GM23338 (cell line): ENCODE results near the gene VSTM2B. TPM values are rescaled to one million over a fixed set of nuclear protein-coding genes. Genes with fewer than 3 reads are reported as not detected.

Source experiments
- ATAC-seq: fragments of 200-7000 bp; cut with Tn5 transposase; 3 replicates; pipeline ENCODE4 v1.9.1; 2020
- DNase-seq: peaks from one replicate; pipeline ENCODE4 v3.0.0-alpha.2; 2015; ENCODE audit warnings: low spot score
- H2AFZ ChIP-seq: fragments of 200-600 bp; sonication (generic); 2 replicates; pipeline ENCODE4 v1.8.0; 2016; ENCODE audit warnings: antibody characterized with exemption, mild to moderate bottlenecking, moderate library complexity
- H3F3A ChIP-seq: fragments of 200-600 bp; sonication (generic); replicated peaks from 2 replicates; pipeline ENCODE4 v1.8.0; 2017; ENCODE audit warnings: antibody characterized with exemption, mixed run types, low read depth
- H3K27ac ChIP-seq: fragments of 200-600 bp; sonication (generic); 2 replicates; pipeline ENCODE4 v1.6.1; 2016; ENCODE audit warnings: low read depth
- H3K27me3 ChIP-seq: fragments of 200-600 bp; sonication (generic); 2 replicates; pipeline ENCODE4 v1.8.0; 2016; ENCODE audit warnings: mild to moderate bottlenecking, mixed run types, moderate library complexity; ENCODE audit not compliant: insufficient read depth
- H3K36me3 ChIP-seq: fragments of 200-600 bp; sonication (generic); 2 replicates; pipeline ENCODE4 v1.8.0; 2016; ENCODE audit warnings: mild to moderate bottlenecking; ENCODE audit not compliant: insufficient read depth
- H3K4me1 ChIP-seq: fragments of 200-600 bp; sonication (generic); 2 replicates; pipeline ENCODE4 v1.8.0; 2016; ENCODE audit warnings: mild to moderate bottlenecking, moderate library complexity; ENCODE audit not compliant: insufficient read depth
- H3K4me2 ChIP-seq: fragments of 200-600 bp; sonication (generic); 2 replicates; pipeline ENCODE4 v1.7.1; 2017; ENCODE audit warnings: mixed run types
- H3K4me3 ChIP-seq: fragments of 200-600 bp; sonication (generic); 2 replicates; pipeline ENCODE4 v1.6.1; 2016; ENCODE audit warnings: mixed run types
- H3K79me2 ChIP-seq: fragments of 200-600 bp; sonication (generic); replicated peaks from 2 replicates; pipeline ENCODE4 v1.8.0; 2017; ENCODE audit warnings: mild to moderate bottlenecking; ENCODE audit not compliant: insufficient read depth
- H3K9me2 ChIP-seq: fragments of 200-600 bp; sonication (generic); 2 replicates; pipeline ENCODE4 v1.8.0; 2017; ENCODE audit not compliant: insufficient read depth
- H4K20me1 ChIP-seq: fragments of 200-600 bp; sonication (generic); replicated peaks from 2 replicates; pipeline ENCODE4 v1.8.0; 2017; ENCODE audit warnings: mild to moderate bottlenecking; ENCODE audit not compliant: insufficient read depth
- H3K27ac Mint-ChIP-seq: 2 replicates; pipeline ENCODE4 v1.8.0; 2020; ENCODE audit warnings: inconsistent platforms, mild to moderate bottlenecking, moderate library complexity, mixed read lengths
- H3K27me3 Mint-ChIP-seq: 3 replicates; pipeline ENCODE4 v1.8.0; 2022; ENCODE audit warnings: low read depth, mild to moderate bottlenecking, moderate library complexity, mixed read lengths, inconsistent platforms; ENCODE audit not compliant: insufficient read depth, poor library complexity
- H3K36me3 Mint-ChIP-seq: 3 replicates; pipeline ENCODE4 v1.8.0; 2021; ENCODE audit warnings: low read depth, mild to moderate bottlenecking, inconsistent platforms, moderate library complexity, mixed read lengths
- H3K4me1 Mint-ChIP-seq: 3 replicates; pipeline ENCODE4 v1.8.0; 2020; ENCODE audit warnings: mild to moderate bottlenecking, inconsistent platforms, mixed read lengths
- H3K4me3 Mint-ChIP-seq: 3 replicates; pipeline ENCODE4 v1.8.0; 2021; ENCODE audit warnings: moderate library complexity, mild to moderate bottlenecking, inconsistent platforms, mixed read lengths
- H3K9me3 Mint-ChIP-seq: 3 replicates; pipeline ENCODE4 v1.8.0; 2020; ENCODE audit warnings: moderate library complexity, mild to moderate bottlenecking, inconsistent platforms, mixed read lengths
- CREB1 ChIP-seq: fragments of 250-450 bp; sonication (Bioruptor Pico); IDR thresholded peaks from 2 replicates; pipeline ENCODE4 v1.5.0; 2020; ENCODE audit warnings: low read depth, mild to moderate bottlenecking, moderate library complexity
- EZH2 ChIP-seq: fragments of 200-600 bp; sonication (generic); IDR thresholded peaks from one replicate; pipeline ENCODE4 v1.8.0; 2017; ENCODE audit warnings: antibody characterized with exemption, mild to moderate bottlenecking, low read depth; ENCODE audit not compliant: unreplicated experiment
- EZH2phosphoT487 ChIP-seq: fragments of 200-600 bp; sonication (generic); IDR thresholded peaks from one replicate; pipeline ENCODE4 v1.8.1; 2018; ENCODE audit warnings: antibody characterized with exemption; ENCODE audit not compliant: unreplicated experiment
- JUNB ChIP-seq: IDR thresholded peaks from one replicate; pipeline ENCODE4 v1.6.1; 2016; ENCODE audit warnings: antibody characterized with exemption; ENCODE audit not compliant: unreplicated experiment
- NANOG ChIP-seq: IDR thresholded peaks from 2 replicates; pipeline ENCODE4 v1.6.1; 2016; ENCODE audit warnings: antibody characterized with exemption, borderline replicate concordance
- POLR2AphosphoS5 ChIP-seq: IDR thresholded peaks from 2 replicates; pipeline ENCODE4 v1.6.1; 2016; ENCODE audit warnings: antibody characterized with exemption, low read depth
- STAT1 ChIP-seq: IDR thresholded peaks from one replicate; pipeline ENCODE4 v1.6.1; 2016; ENCODE audit warnings: antibody characterized with exemption; ENCODE audit not compliant: unreplicated experiment
- ZNF114 ChIP-seq: fragments of 250-450 bp; sonication (Bioruptor Pico); IDR thresholded peaks from 2 replicates; pipeline ENCODE4 v1.5.0; 2020; ENCODE audit warnings: mild to moderate bottlenecking, moderate library complexity
- ZNF331 ChIP-seq: fragments of 250-450 bp; sonication (Bioruptor Pico); IDR thresholded peaks from 2 replicates; pipeline ENCODE4 v1.5.0; 2020; ENCODE audit warnings: low read depth, mild to moderate bottlenecking, moderate library complexity
- polyA plus RNA-seq: library from polyadenylated mRNA; unstranded; fragments of >200 nt; fragmentation: Nextera tagmentation; extraction: Ambion mirVana; gene quantifications from 2 replicates; pipeline ENCODE4 v1.2.1, GENCODE V29; 2016
- total RNA-seq: library from RNA; depleted of rRNA; stranded (reverse); fragments of >200 nt; shearing (Covaris generic); gene quantifications from 2 replicates; pipeline ENCODE4 v1.2.3, GENCODE V29; 2014
- TF ChIP-seq, protein P1 (sequence below): IDR thresholded peaks from one replicate; pipeline ENCODE4 v1.6.1; 2018; ENCODE audit warnings: antibody characterized with exemption; ENCODE audit not compliant: unreplicated experiment
- TF ChIP-seq, protein P2 (sequence below): IDR thresholded peaks from 2 replicates; pipeline ENCODE4 v1.6.1; 2016; ENCODE audit warnings: antibody characterized with exemption
- TF ChIP-seq, protein P3 (sequence below): fragments of 250-450 bp; sonication (Bioruptor Pico); IDR thresholded peaks from 2 replicates; pipeline ENCODE4 v1.5.0; 2020; ENCODE audit warnings: mild to moderate bottlenecking, moderate library complexity
- TF ChIP-seq, protein P4 (sequence below), 2 experiments: fragments of 200-600 bp in 1 of 2; sonication (generic) in 1 of 2; conservative IDR thresholded peaks; 2 replicates each; pipeline versions ENCODE4 v1.5.1 to v1.6.1; 2016 to 2017; ENCODE audit warnings: antibody characterized with exemption in 2 of 2, low read depth in 2 of 2, mild to moderate bottlenecking in 2 of 2, moderate library complexity in 1 of 2

Gene VSTM2B
- total and polyA plus RNA-seq, 2 experiments from 2014 or later, result 1.2 to 1.8 TPM

DNA sequence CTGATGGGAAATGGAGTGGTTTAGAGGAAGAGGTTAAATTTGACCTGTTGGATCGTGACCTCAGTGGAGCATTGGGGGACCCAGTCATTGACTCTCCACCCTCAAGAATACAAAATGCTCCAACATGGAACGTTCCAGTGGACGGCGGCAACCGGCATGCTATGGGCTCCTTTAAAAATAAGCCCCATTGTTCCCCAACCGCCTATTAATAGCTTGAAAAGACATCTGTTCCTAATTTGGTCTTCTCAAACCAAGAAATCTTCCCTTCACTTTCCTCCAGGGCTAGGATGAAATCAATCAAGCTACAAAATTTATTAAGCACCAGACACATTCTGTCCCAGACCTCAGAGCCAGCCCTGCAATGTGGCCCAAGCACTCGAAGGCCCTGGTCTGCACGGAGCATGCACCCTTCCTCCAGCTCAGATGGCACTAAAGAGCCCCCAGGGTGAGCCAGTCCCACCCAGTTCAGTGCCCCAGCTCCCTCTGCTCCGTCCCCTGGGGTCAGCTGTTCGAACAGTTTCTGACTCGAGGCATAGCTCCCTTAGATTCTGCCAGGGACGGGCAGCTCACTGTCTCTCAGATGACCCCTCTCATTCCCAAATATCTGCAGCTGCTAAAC is 22.5 kb upstream of the VSTM2B start:
- H3K4me1 Mint-ChIP-seq, result peaks cover 9% of the 10 kb centered on the region
- peaks cover 2% of the 10 kb centered on the region; the same call in 1 of the 3 replicates for H3K36me3 Mint-ChIP-seq
- H3K27ac Mint-ChIP-seq, result no peak overlapping the region

More for the DNA sequence above, 22.5 kb upstream of the VSTM2B start:
- H3K4me1 ChIP-seq, result peaks cover 9% of the 10 kb centered on the region; the same call in 1 of the 2 replicates
- no peak for TF ChIP-seq ZNF114 (CRISPR knock-in tag)
- no peak for TF ChIP-seq EZH2
- no peak for TF ChIP-seq POLR2AphosphoS5
- TF ChIP-seq ZNF331 (CRISPR knock-in tag), result no peak
- TF ChIP-seq, protein P1, sequence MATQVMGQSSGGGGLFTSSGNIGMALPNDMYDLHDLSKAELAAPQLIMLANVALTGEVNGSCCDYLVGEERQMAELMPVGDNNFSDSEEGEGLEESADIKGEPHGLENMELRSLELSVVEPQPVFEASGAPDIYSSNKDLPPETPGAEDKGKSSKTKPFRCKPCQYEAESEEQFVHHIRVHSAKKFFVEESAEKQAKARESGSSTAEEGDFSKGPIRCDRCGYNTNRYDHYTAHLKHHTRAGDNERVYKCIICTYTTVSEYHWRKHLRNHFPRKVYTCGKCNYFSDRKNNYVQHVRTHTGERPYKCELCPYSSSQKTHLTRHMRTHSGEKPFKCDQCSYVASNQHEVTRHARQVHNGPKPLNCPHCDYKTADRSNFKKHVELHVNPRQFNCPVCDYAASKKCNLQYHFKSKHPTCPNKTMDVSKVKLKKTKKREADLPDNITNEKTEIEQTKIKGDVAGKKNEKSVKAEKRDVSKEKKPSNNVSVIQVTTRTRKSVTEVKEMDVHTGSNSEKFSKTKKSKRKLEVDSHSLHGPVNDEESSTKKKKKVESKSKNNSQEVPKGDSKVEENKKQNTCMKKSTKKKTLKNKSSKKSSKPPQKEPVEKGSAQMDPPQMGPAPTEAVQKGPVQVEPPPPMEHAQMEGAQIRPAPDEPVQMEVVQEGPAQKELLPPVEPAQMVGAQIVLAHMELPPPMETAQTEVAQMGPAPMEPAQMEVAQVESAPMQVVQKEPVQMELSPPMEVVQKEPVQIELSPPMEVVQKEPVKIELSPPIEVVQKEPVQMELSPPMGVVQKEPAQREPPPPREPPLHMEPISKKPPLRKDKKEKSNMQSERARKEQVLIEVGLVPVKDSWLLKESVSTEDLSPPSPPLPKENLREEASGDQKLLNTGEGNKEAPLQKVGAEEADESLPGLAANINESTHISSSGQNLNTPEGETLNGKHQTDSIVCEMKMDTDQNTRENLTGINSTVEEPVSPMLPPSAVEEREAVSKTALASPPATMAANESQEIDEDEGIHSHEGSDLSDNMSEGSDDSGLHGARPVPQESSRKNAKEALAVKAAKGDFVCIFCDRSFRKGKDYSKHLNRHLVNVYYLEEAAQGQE, result no peak
- TF ChIP-seq, protein P2, sequence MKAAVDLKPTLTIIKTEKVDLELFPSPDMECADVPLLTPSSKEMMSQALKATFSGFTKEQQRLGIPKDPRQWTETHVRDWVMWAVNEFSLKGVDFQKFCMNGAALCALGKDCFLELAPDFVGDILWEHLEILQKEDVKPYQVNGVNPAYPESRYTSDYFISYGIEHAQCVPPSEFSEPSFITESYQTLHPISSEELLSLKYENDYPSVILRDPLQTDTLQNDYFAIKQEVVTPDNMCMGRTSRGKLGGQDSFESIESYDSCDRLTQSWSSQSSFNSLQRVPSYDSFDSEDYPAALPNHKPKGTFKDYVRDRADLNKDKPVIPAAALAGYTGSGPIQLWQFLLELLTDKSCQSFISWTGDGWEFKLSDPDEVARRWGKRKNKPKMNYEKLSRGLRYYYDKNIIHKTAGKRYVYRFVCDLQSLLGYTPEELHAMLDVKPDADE, result no peak
- TF ChIP-seq EZH2phosphoT487, result no peak
- TF ChIP-seq, protein P3, sequence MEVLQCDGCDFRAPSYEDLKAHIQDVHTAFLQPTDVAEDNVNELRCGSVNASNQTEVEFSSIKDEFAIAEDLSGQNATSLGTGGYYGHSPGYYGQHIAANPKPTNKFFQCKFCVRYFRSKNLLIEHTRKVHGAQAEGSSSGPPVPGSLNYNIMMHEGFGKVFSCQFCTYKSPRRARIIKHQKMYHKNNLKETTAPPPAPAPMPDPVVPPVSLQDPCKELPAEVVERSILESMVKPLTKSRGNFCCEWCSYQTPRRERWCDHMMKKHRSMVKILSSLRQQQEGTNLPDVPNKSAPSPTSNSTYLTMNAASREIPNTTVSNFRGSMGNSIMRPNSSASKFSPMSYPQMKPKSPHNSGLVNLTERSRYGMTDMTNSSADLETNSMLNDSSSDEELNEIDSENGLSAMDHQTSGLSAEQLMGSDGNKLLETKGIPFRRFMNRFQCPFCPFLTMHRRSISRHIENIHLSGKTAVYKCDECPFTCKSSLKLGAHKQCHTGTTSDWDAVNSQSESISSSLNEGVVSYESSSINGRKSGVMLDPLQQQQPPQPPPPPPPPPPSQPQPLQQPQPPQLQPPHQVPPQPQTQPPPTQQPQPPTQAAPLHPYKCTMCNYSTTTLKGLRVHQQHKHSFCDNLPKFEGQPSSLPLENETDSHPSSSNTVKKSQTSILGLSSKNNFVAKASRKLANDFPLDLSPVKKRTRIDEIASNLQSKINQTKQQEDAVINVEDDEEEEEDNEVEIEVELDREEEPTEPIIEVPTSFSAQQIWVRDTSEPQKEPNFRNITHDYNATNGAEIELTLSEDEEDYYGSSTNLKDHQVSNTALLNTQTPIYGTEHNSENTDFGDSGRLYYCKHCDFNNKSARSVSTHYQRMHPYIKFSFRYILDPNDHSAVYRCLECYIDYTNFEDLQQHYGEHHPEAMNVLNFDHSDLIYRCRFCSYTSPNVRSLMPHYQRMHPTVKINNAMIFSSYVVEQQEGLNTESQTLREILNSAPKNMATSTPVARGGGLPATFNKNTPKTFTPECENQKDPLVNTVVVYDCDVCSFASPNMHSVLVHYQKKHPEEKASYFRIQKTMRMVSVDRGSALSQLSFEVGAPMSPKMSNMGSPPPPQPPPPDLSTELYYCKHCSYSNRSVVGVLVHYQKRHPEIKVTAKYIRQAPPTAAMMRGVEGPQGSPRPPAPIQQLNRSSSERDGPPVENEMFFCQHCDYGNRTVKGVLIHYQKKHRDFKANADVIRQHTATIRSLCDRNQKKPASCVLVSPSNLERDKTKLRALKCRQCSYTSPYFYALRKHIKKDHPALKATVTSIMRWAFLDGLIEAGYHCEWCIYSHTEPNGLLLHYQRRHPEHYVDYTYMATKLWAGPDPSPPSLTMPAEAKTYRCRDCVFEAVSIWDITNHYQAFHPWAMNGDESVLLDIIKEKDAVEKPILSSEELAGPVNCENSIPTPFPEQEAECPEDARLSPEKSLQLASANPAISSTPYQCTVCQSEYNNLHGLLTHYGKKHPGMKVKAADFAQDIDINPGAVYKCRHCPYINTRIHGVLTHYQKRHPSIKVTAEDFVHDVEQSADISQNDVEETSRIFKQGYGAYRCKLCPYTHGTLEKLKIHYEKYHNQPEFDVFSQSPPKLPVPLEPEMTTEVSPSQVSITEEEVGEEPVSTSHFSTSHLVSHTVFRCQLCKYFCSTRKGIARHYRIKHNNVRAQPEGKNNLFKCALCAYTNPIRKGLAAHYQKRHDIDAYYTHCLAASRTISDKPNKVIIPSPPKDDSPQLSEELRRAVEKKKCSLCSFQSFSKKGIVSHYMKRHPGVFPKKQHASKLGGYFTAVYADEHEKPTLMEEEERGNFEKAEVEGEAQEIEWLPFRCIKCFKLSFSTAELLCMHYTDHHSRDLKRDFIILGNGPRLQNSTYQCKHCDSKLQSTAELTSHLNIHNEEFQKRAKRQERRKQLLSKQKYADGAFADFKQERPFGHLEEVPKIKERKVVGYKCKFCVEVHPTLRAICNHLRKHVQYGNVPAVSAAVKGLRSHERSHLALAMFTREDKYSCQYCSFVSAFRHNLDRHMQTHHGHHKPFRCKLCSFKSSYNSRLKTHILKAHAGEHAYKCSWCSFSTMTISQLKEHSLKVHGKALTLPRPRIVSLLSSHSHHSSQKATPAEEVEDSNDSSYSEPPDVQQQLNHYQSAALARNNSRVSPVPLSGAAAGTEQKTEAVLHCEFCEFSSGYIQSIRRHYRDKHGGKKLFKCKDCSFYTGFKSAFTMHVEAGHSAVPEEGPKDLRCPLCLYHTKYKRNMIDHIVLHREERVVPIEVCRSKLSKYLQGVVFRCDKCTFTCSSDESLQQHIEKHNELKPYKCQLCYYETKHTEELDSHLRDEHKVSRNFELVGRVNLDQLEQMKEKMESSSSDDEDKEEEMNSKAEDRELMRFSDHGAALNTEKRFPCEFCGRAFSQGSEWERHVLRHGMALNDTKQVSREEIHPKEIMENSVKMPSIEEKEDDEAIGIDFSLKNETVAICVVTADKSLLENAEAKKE (CRISPR knock-in tag), result no peak
- no peak for TF ChIP-seq JUNB
- no peak for TF ChIP-seq CREB1 (CRISPR knock-in tag)
- no peak for TF ChIP-seq NANOG
- TF ChIP-seq STAT1, result no peak
- TF ChIP-seq, protein P4, sequence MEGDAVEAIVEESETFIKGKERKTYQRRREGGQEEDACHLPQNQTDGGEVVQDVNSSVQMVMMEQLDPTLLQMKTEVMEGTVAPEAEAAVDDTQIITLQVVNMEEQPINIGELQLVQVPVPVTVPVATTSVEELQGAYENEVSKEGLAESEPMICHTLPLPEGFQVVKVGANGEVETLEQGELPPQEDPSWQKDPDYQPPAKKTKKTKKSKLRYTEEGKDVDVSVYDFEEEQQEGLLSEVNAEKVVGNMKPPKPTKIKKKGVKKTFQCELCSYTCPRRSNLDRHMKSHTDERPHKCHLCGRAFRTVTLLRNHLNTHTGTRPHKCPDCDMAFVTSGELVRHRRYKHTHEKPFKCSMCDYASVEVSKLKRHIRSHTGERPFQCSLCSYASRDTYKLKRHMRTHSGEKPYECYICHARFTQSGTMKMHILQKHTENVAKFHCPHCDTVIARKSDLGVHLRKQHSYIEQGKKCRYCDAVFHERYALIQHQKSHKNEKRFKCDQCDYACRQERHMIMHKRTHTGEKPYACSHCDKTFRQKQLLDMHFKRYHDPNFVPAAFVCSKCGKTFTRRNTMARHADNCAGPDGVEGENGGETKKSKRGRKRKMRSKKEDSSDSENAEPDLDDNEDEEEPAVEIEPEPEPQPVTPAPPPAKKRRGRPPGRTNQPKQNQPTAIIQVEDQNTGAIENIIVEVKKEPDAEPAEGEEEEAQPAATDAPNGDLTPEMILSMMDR (conservative IDR thresholded peaks at IDR 0.05; ENCODE audit: low read depth in 2 of 2), result no peak
- no peak overlapping the region for H2AFZ ChIP-seq
- no peaks in the 10 kb centered on the region for H3K9me2 ChIP-seq
- no peak for ATAC-seq
- no peak overlapping the region for H3K4me2 ChIP-seq
- no peak overlapping the region for H3K4me3 ChIP-seq
- no peak overlapping the region for H3K27ac ChIP-seq
- DNase-seq, result no peak
- peaks cover 10% of the 10 kb centered on the region for H3K27me3 Mint-ChIP-seq
- no peaks in the 10 kb centered on the region for H3K27me3 ChIP-seq
- H3K9me3 Mint-ChIP-seq, result no peaks in the 10 kb centered on the region; the same call in 2 of the 3 replicates
- no peaks in the 10 kb centered on the region for H4K20me1 ChIP-seq
- no peaks in the 10 kb centered on the region for H3F3A ChIP-seq
- no peaks in the 10 kb centered on the region for H3K36me3 ChIP-seq
- H3K4me3 Mint-ChIP-seq, result no peak overlapping the region
- H3K79me2 ChIP-seq, result no peaks in the 10 kb centered on the region
